ENCODE measurements around the gene KRT7. TPM values are rescaled to one million over a fixed set of nuclear protein-coding genes. Genes with fewer than 3 reads are reported as not detected.

KRT7 gene
- total and polyA plus RNA-seq, 4 donors: 0.37 to 9.9 (median 7.0) TPM

- Histone ChIP-seq H3K9ac (ENCODE audit: low read depth in 1 of 2, low read length in 2 of 2) (no peak overlapping the region), H3K27ac (ENCODE audit: low read depth in 1 of 2, low read length in 2 of 2) (no peak overlapping the region), H3K9me3 (ENCODE audit: control insufficient read depth in 4 of 4, low read length in 3 of 4) (no peaks in the 10 kb centered on the region), H3K4me1 (ENCODE audit: control insufficient read depth in 4 of 4, insufficient read depth in 4 of 4, low read length in 3 of 4) (peaks cover 0 to 5% (median 0%) of the 10 kb centered on the region in 4 donors), H3K36me3 (ENCODE audit: control insufficient read depth in 4 of 4, insufficient read depth in 3 of 4, low read depth in 1 of 4, low read length in 3 of 4) (no peaks in the 10 kb centered on the region), H3K4me3 (ENCODE audit: low read depth in 1 of 3, low read length in 3 of 3) (no peak overlapping the region), H3K27me3 (ENCODE audit: control insufficient read depth in 4 of 4, insufficient read depth in 4 of 4, low read length in 3 of 4) (peaks cover 2 to 12% (median 7%) of the 10 kb centered on the region in 4 donors)
- no peak for DNase-seq (ENCODE audit: low spot score)
- WGBS: 10% methylated on average over 72 of the region's 72 CpGs
- no peak for TF ChIP-seq YY1 (IDR thresholded peaks at IDR 0.05)
- TF ChIP-seq RAD21 (IDR thresholded peaks at IDR 0.05): no peak
Measured at GRCh38 chr12:52258335-52258901, 25.4 kb downstream of the KRT7 start.

- 86% methylated on average over 6 of the region's 6 CpGs for WGBS
- Histone ChIP-seq H3K4me3 (ENCODE audit: low read depth in 1 of 3, low read length in 3 of 3) (no peak overlapping the region), H3K27ac (ENCODE audit: low read depth in 1 of 2, low read length in 2 of 2) (no peak overlapping the region), H3K36me3 (ENCODE audit: control insufficient read depth in 4 of 4, insufficient read depth in 3 of 4, low read depth in 1 of 4, low read length in 3 of 4) (no peaks in the 10 kb centered on the region), H3K9me3 (ENCODE audit: control insufficient read depth in 4 of 4, low read length in 3 of 4) (no peaks in the 10 kb centered on the region), H3K27me3 (ENCODE audit: control insufficient read depth in 4 of 4, insufficient read depth in 4 of 4, low read length in 3 of 4) (peaks cover 2 to 12% (median 7%) of the 10 kb centered on the region in 4 donors), H3K4me1 (ENCODE audit: control insufficient read depth in 4 of 4, insufficient read depth in 4 of 4, low read length in 3 of 4) (peaks cover 0 to 5% (median 0%) of the 10 kb centered on the region in 4 donors), H3K9ac (ENCODE audit: low read depth in 1 of 2, low read length in 2 of 2) (no peak overlapping the region)
- TF ChIP-seq EGR1 (IDR thresholded peaks at IDR 0.05; ENCODE audit: low read depth in 2 of 2) (no peak), FOXA2 (IDR thresholded peaks at IDR 0.05) (no peak), REST (IDR thresholded peaks at IDR 0.05) (no peak), MAX (IDR thresholded peaks at IDR 0.05) (no peak), RXRA (IDR thresholded peaks at IDR 0.05) (no peak), JUND (IDR thresholded peaks at IDR 0.05) (no peak), NR2F2 (IDR thresholded peaks at IDR 0.05) (no peak), TAF1 (conservative IDR thresholded peaks at IDR 0.05) (no peak), HNF4G (IDR thresholded peaks at IDR 0.05) (no peak), RAD21 (IDR thresholded peaks at IDR 0.05) (no peak), CTCF (IDR thresholded peaks at IDR 0.05; ENCODE audit: low read depth, low read length, missing input control) (no peak), GABPA (IDR thresholded peaks at IDR 0.05 in 1 of 2, conservative IDR thresholded peaks at IDR 0.05 in 1 of 2) (no peak), HNF4A (conservative IDR thresholded peaks at IDR 0.05) (no peak), FOXA1 (IDR thresholded peaks at IDR 0.05) (no peak), ATF3 (IDR thresholded peaks at IDR 0.05) (no peak)
- no peak for DNase-seq (ENCODE audit: low spot score)
Measured at GRCh38 chr12:52259657-52260243, 26.7 kb downstream of the KRT7 start.

Data from liver (tissue), 9 donors.